Heart left ventricle (tissue), 16 donors: ENCODE measurements around the gene NUDT5. TPM values are rescaled to one million over a fixed set of nuclear protein-coding genes. Genes with fewer than 3 reads are reported as not detected.

ENCODE experiments used
- ATAC-seq, 4 donors: fragments of 200-7000 bp; cut with Tn5 transposase; one replicate each; pipeline ENCODE4 v1.9.1; 2020 to 2022; ENCODE audit warnings: moderate library complexity in 4 of 4, mild to moderate bottlenecking in 3 of 4, moderate number of reproducible peaks in 1 of 4
- DNase-seq, 5 donors: peaks; one replicate each; pipeline ENCODE4 v3.0.0-alpha.2; 2020
- H3K27ac ChIP-seq, 12 donors: fragments of 200-600 bp; sonication (generic) in 4 of 12; one replicate each; pipeline versions ENCODE4 v1.5.0 to v1.8.0; 2016 to 2022; ENCODE audit warnings: mild to moderate bottlenecking in 2 of 12
- H3K27me3 ChIP-seq, 9 donors: fragments of 200-600 bp; sonication (generic) in 2 of 9; one replicate each; pipeline versions ENCODE4 v1.5.1 to v1.8.0; 2016 to 2022; ENCODE audit warnings: mild to moderate bottlenecking in 3 of 9
- H3K36me3 ChIP-seq, 9 donors: fragments of 200-600 bp; sonication (generic) in 2 of 9; one replicate each; pipeline versions ENCODE4 v1.5.0 to v1.8.0; 2018 to 2022; ENCODE audit warnings: mild to moderate bottlenecking in 2 of 9
- H3K4me1 ChIP-seq, 12 donors: fragments of 200-600 bp; sonication (generic) in 4 of 12; one replicate each; pipeline versions ENCODE4 v1.5.0 to v1.8.0; 2016 to 2022; ENCODE audit warnings: mild to moderate bottlenecking in 3 of 12
- H3K4me3 ChIP-seq, 12 donors: fragments of 200-600 bp; sonication (generic) in 4 of 12; one replicate each; pipeline versions ENCODE4 v1.5.0 to v1.8.0; 2017 to 2022; ENCODE audit warnings: mild to moderate bottlenecking in 9 of 12, moderate library complexity in 4 of 12
- H3K9me3 ChIP-seq, 12 donors: fragments of 200-600 bp; sonication (generic) in 4 of 12; one replicate each; pipeline versions ENCODE4 v1.5.0 to v1.8.0; 2016 to 2022; ENCODE audit warnings: mild to moderate bottlenecking in 1 of 12
- CTCF ChIP-seq, 12 donors: fragments of 200-600 bp; sonication (generic) in 4 of 12; IDR thresholded peaks; one replicate each; pipeline versions ENCODE4 v1.5.0 to v1.8.0; 2018 to 2022; ENCODE audit warnings: antibody characterized with exemption in 12 of 12, mild to moderate bottlenecking in 5 of 12
- POLR2A ChIP-seq, 2 donors: fragments of 450-650 bp; IDR thresholded peaks; one replicate each; pipeline ENCODE4 v1.6.1; 2017; ENCODE audit warnings: antibody characterized with exemption in 2 of 2, mild to moderate bottlenecking in 2 of 2, moderate library complexity in 2 of 2
- WGBS, 4 donors: extraction: QIAGEN DNeasy Blood & Tissue Kit in 2 of 4; methylation state at CpG; one replicate each; pipeline versions ENCODE4 v1.1.5 to v1.1.7; 2013 to 2018; 5-methylcytosine and 5-hydroxymethylcytosine counted together
- intact Hi-C, 10 donors: fragments of 100-400 bp; cut with DNase I; formaldehyde crosslinking; loops; one replicate each; pipeline versions ENCODE4 v1.11.1 to v1.14.2; 2022
- polyA plus RNA-seq, 2 donors: library from polyadenylated mRNA; stranded (reverse); fragments of 200-250 nt; gene quantifications; one replicate each; pipeline ENCODE4 v1.2.3, GENCODE V29; 2013
- total RNA-seq, 9 donors: library from RNA; depleted of rRNA in 2 of 9; stranded (reverse); fragments of >200 nt in 2 of 9; fragmentation: NEBNext Ultra II Directional in 3 of 9; extraction: Animal tissue kit (Norgen Biotek cat#: 25700) in 3 of 9; gene quantifications; one replicate each; pipeline versions ENCODE4 v1.1.0 to v1.2.4, GENCODE V29; 2016 to 2023
- donor health status: ischemic (EF 13 %, LVEDD 7.1; RV severe dilation, severe dysfunction).
- donor health status: healthy with polysubstance abuse.
- donor health status: DM: no; HTN: yes; CAD: no.
- donor health status: DM: no; HTN: no; CAD: no.
- donor health status: ischemic (EF 25% LVEDD 6.9; RV normal size, moderate dysfunction).
- donor health status: ischemic (EF 25% LVEDD 5.7; RV mildly dilated, moderate dysfunction).
- donor health status: healthy.
- donor health status: DM: yes; HTN: yes; CAD: no.
- donor health status: ischemic (EF 35%, LVEDD 5.7; RV mildly dilated, moderate dysfunction).
- donor health status: nonischemic (EF 11% LVEDD 7.7; RV severe dilation, severe dysfunction).
- donor health status: DM: yes; HTN: yes; CAD: no.
- donor health status: PGD.
- donor health status: ischemic (EF 29% LVEDD 5.4; RV normal size, mild dysfunction).
- donor health status: nonischemic (EF 23%, LVEDD 6.1; RV moderate dilation, normal function).

The NUDT5 gene
- total and polyA plus RNA-seq, 11 donors: 5.0 to 23.3 (median 9.2) TPM

- H3K27me3 ChIP-seq: no peaks in the 10 kb centered on the region
- TF ChIP-seq CTCF (IDR thresholded peaks at IDR 0.05) (no peak), POLR2A (IDR thresholded peaks at IDR 0.05) (no peak)
- H3K4me3 ChIP-seq: no peak overlapping the region
- no peak for ATAC-seq
- 94% methylated on average over 3 of the region's 3 CpGs for WGBS, 4 donors
- no peaks in the 10 kb centered on the region for H3K9me3 ChIP-seq
- peaks cover 0 to 89% (median 74%) of the 10 kb centered on the region in 9 donors for H3K36me3 ChIP-seq
- DNase-seq: no peak
- intact Hi-C loops: no loop called here
- no peaks in the 10 kb centered on the region for H3K4me1 ChIP-seq
- H3K27ac ChIP-seq: no peak overlapping the region
These were observed 37.6 kb downstream of the NUDT5 start for GRCh38 chr10:12158111-12158510.

- intact Hi-C loops: no loop called here
- peaks cover 0 to 85% (median 64%) of the 10 kb centered on the region in 9 donors for H3K36me3 ChIP-seq
- WGBS, 4 donors: 92 to 95% (median 93%) methylated on average over 14 of the region's 14 CpGs
- DNase-seq: no peak
- H3K27ac ChIP-seq: no peak overlapping the region
- H3K9me3 ChIP-seq: no peaks in the 10 kb centered on the region
- no peak for TF ChIP-seq POLR2A (IDR thresholded peaks at IDR 0.05)
- no peak for TF ChIP-seq CTCF (IDR thresholded peaks at IDR 0.05)
- no peak overlapping the region for H3K4me3 ChIP-seq
- H3K4me1 ChIP-seq: no peaks in the 10 kb centered on the region
- H3K27me3 ChIP-seq: no peaks in the 10 kb centered on the region
- no peak for ATAC-seq
These were observed 39.1 kb downstream of the NUDT5 start for GRCh38 chr10:12156367-12157123.

GRCh38 chr10:12154516-12154915, 41.2 kb downstream of the NUDT5 start:
- no peak for ATAC-seq
- Histone ChIP-seq H3K9me3 (no peaks in the 10 kb centered on the region), H3K36me3 (peaks cover 0 to 81% (median 55%) of the 10 kb centered on the region in 9 donors), H3K27me3 (no peaks in the 10 kb centered on the region), H3K27ac (no peak overlapping the region), H3K4me1 (no peaks in the 10 kb centered on the region), H3K4me3 (no peak overlapping the region)
- WGBS, 4 donors: 93 to 95% (median 94%) methylated on average over 6 of the region's 6 CpGs
- intact Hi-C loops: no loop called here
- TF ChIP-seq CTCF (IDR thresholded peaks at IDR 0.05) (no peak), POLR2A (IDR thresholded peaks at IDR 0.05) (no peak)
- no peak for DNase-seq

GRCh38 chr10:12150163-12150562, 45.5 kb downstream of the NUDT5 start:
- H3K36me3 ChIP-seq: peaks cover 0 to 76% (median 31%) of the 10 kb centered on the region in 9 donors
- no peaks in the 10 kb centered on the region for H3K9me3 ChIP-seq
- H3K4me3 ChIP-seq: no peak overlapping the region
- DNase-seq: no peak
- ATAC-seq: no peak
- H3K27ac ChIP-seq: no peak overlapping the region
- H3K4me1 ChIP-seq: no peaks in the 10 kb centered on the region
- intact Hi-C loops: no loop called here
- TF ChIP-seq POLR2A (IDR thresholded peaks at IDR 0.05) (no peak), CTCF (IDR thresholded peaks at IDR 0.05) (no peak)
- H3K27me3 ChIP-seq: no peaks in the 10 kb centered on the region
- 78 to 98% (median 84%) methylated on average over 4 of the region's 4 CpGs for WGBS, 4 donors
